ENCODE results near the gene SEC31B. TPM values are rescaled to one million over a fixed set of nuclear protein-coding genes. Genes with fewer than 3 reads are reported as not detected.
A peak's percentile ranks its signal among the peaks of the same experiment; 100 is the strongest.

The SEC31B gene
- total RNA-seq, 6 experiments from 2014 or later = 2.4 to 9.1 (median 4.7) TPM

- no peak for TF ChIP-seq POLR2A (IDR thresholded peaks at IDR 0.05)
- no peak for TF ChIP-seq CTCF (IDR thresholded peaks at IDR 0.05)
- Histone ChIP-seq H3K36me3 (peaks cover 5 to 88% (median 16%) of the 10 kb centered on the region in 4 donors), H3K27me3 (no peaks in the 10 kb centered on the region), H3K4me3 (no peak overlapping the region), H3K4me1 (no peaks in the 10 kb centered on the region), H3K27ac (no peak overlapping the region), H3K9me3 (no peaks in the 10 kb centered on the region)
- no peak for ATAC-seq
- DNase-seq = no peak
- intact Hi-C loops (cut with DNase I) = no loop called here
- 95% methylated on average over 3 of the region's 5 CpGs for WGBS (ENCODE audit: insufficient coverage, low coverage, low lambda C conversion rate, missing lambda C conversion rate)
Measured at GRCh38 chr10:100544950-100545349, 25.3 kb upstream of the SEC31B start.

- H3K9me3 ChIP-seq = no peaks in the 10 kb centered on the region
- intact Hi-C loops (cut with DNase I) = no loop called here
- WGBS (ENCODE audit: insufficient coverage, low coverage, low lambda C conversion rate, missing lambda C conversion rate) = 87% methylated on average over 4 of the region's 4 CpGs
- no peak for ATAC-seq
- TF ChIP-seq POLR2A (IDR thresholded peaks at IDR 0.05) (no peak), CTCF (IDR thresholded peaks at IDR 0.05) (no peak)
- no peak overlapping the region for H3K27ac ChIP-seq
- DNase-seq = no peak
- H3K27me3 ChIP-seq = no peaks in the 10 kb centered on the region
- peaks cover 0 to 37% (median 6%) of the 10 kb centered on the region in 4 donors for H3K36me3 ChIP-seq
- no peak overlapping the region for H3K4me3 ChIP-seq
- H3K4me1 ChIP-seq = peaks cover 0 to 17% (median 4%) of the 10 kb centered on the region in 4 donors
Measured at GRCh38 chr10:100537475-100537874, 17.8 kb upstream of the SEC31B start.

GRCh38 chr10:100535715-100536353, 16.2 kb upstream of the SEC31B start, which contains the start of gene HIF1AN:
Gene HIF1AN, plus strand, starts transcription at chr10:100535943. Its CDS starts 16 bp downstream, at chr10:100535959.
- H3K27ac ChIP-seq = peak within 1 kb of the TSS in 2 of 3 donors; percentile 13 to 16
- peak; percentile 99 to 100 (median 100) for ATAC-seq

GRCh38 chr10:100535338-100535714, 15.7 kb upstream of the SEC31B start:
- ATAC-seq = peak in 2 of 4 donors; percentile 11 to 14
- peak overlapping the region in 1 of 3 donors; percentile 13 for H3K27ac ChIP-seq
- peak overlapping the region; percentile 71 to 82 (median 74) for H3K4me3 ChIP-seq

More at GRCh38 chr10:100535715-100536353, 16.2 kb upstream of the SEC31B start, which contains the start of gene HIF1AN:
- H3K36me3 ChIP-seq = peaks cover 0 to 21% (median 4%) of the 10 kb centered on the region in 4 donors
- under 1% methylated on average over 35 of the region's 35 CpGs for WGBS (ENCODE audit: insufficient coverage, low coverage, low lambda C conversion rate, missing lambda C conversion rate)
- H3K9me3 ChIP-seq = no peaks in the 10 kb centered on the region
- TF ChIP-seq CTCF (IDR thresholded peaks at IDR 0.05) (peak; percentile 82 to 98 (median 94)), POLR2A (IDR thresholded peaks at IDR 0.05) (peak; percentile 66)
- no peaks in the 10 kb centered on the region for H3K27me3 ChIP-seq
- DNase-seq = peak; percentile 84 to 90 (median 90)
- intact Hi-C loops (cut with DNase I) = no loop called here
- H3K4me1 ChIP-seq = peaks cover 0 to 17% (median 4%) of the 10 kb centered on the region in 4 donors
- peak within 1 kb of the TSS; percentile 71 to 82 (median 74) for H3K4me3 ChIP-seq

More at GRCh38 chr10:100535338-100535714, 15.7 kb upstream of the SEC31B start:
- intact Hi-C loops (cut with DNase I) = no loop called here
- Histone ChIP-seq H3K27me3 (no peaks in the 10 kb centered on the region), H3K36me3 (peaks cover 0 to 16% (median 4%) of the 10 kb centered on the region in 4 donors), H3K9me3 (no peaks in the 10 kb centered on the region), H3K4me1 (peaks cover 0 to 17% (median 4%) of the 10 kb centered on the region in 4 donors)
- 44% methylated on average over 4 of the region's 4 CpGs for WGBS (ENCODE audit: insufficient coverage, low coverage, low lambda C conversion rate, missing lambda C conversion rate)
- DNase-seq = no peak
- TF ChIP-seq CTCF (IDR thresholded peaks at IDR 0.05) = no peak
- no peak for TF ChIP-seq POLR2A (IDR thresholded peaks at IDR 0.05)

Measured in right lobe of liver (tissue), 6 donors.